GM06990 (cell line): ENCODE data around the gene TENM3.

Experiments
- DNase-seq: peaks from one replicate; pipeline ENCODE4 v3.0.0-alpha.2; 2011; ENCODE audit not compliant: insufficient read length; ENCODE audit errors: extremely low read depth
- H3K27me3 ChIP-seq: replicated peaks from 2 replicates; pipeline ENCODE4 v1.6.0; 2011; ENCODE audit warnings: low read length; ENCODE audit not compliant: control insufficient read depth, insufficient read depth
- H3K36me3 ChIP-seq: 2 replicates; pipeline ENCODE4 v1.5.1; 2011; ENCODE audit warnings: low read length; ENCODE audit not compliant: control insufficient read depth, insufficient read depth
- H3K4me3 ChIP-seq: replicated peaks from 2 replicates; pipeline ENCODE4 v1.5.1; 2011; ENCODE audit warnings: low read depth, mild to moderate bottlenecking, control low read depth, low read length
- CTCF ChIP-seq: IDR thresholded peaks from 2 replicates; pipeline ENCODE4 v1.5.1; 2011; ENCODE audit warnings: low read length, control low read depth, mild to moderate bottlenecking, inconsistent platforms; ENCODE audit not compliant: insufficient read depth, poor library complexity, severe bottlenecking

The TENM3 gene

GRCh38 chr4:182842104-182842600 lies 599.0 kb downstream of the TENM3 start:
- no peaks in the 10 kb centered on the region for H3K36me3 ChIP-seq
- no peak for TF ChIP-seq CTCF
- DNase-seq = no peak
- no peak overlapping the region for H3K4me3 ChIP-seq
- H3K27me3 ChIP-seq = no peaks in the 10 kb centered on the region; the same call in 1 of the 2 replicates

GRCh38 chr4:182842759-182843390 lies 599.7 kb downstream of the TENM3 start:
- Histone ChIP-seq H3K4me3 (no peak overlapping the region), H3K36me3 (no peaks in the 10 kb centered on the region), H3K27me3 (no peaks in the 10 kb centered on the region; the same call in 1 of the 2 replicates)
- DNase-seq = no peak
- no peak for TF ChIP-seq CTCF

GRCh38 chr4:182843808-182844325 lies 600.7 kb downstream of the TENM3 start:
- Histone ChIP-seq H3K36me3 (no peaks in the 10 kb centered on the region), H3K4me3 (no peak overlapping the region), H3K27me3 (no peaks in the 10 kb centered on the region; the same call in 1 of the 2 replicates)
- no peak for TF ChIP-seq CTCF
- DNase-seq = no peak

- Histone ChIP-seq H3K36me3 (no peaks in the 10 kb centered on the region), H3K4me3 (no peak overlapping the region), H3K27me3 (no peaks in the 10 kb centered on the region; the same call in 1 of the 2 replicates)
- TF ChIP-seq CTCF = no peak
- DNase-seq = no peak
These were observed 602.4 kb downstream of the TENM3 start for GRCh38 chr4:182845618-182846017.

GRCh38 chr4:182846036-182846435 lies 602.8 kb downstream of the TENM3 start:
- no peak overlapping the region for H3K4me3 ChIP-seq
- H3K27me3 ChIP-seq = no peaks in the 10 kb centered on the region; the same call in 1 of the 2 replicates
- TF ChIP-seq CTCF = no peak
- DNase-seq = no peak
- no peaks in the 10 kb centered on the region for H3K36me3 ChIP-seq
